ENCODE results near the gene ADPRH.

GRCh38 chr3:119547227-119547626 lies 32.1 kb upstream of the ADPRH start:
- TF ChIP-seq CTCF (conservative IDR thresholded peaks at IDR 0.05; ENCODE audit: low read depth, low read length) (no peak), EZH2 (IDR thresholded peaks at IDR 0.05; ENCODE audit: low read length, unreplicated experiment) (no peak), EZH2phosphoT487 (IDR thresholded peaks at IDR 0.05; ENCODE audit: borderline replicate concordance, low read length) (no peak)

Data from PC-3 (cell line).